Nephron progenitor cell (in vitro differentiated cells): ENCODE data around the gene NIF3L1.
A peak's percentile ranks its signal among the peaks of the same experiment; 100 is the strongest.

Experiments used
- DNase-seq: peaks from one replicate; pipeline ENCODE4 v3.0.0; 2021
- H3K27ac Mint-ChIP-seq: 2 replicates; pipeline ENCODE4 v1.8.0; 2021; ENCODE audit warnings: mild to moderate bottlenecking, moderate library complexity, mixed read lengths
- H3K27me3 Mint-ChIP-seq: 2 replicates; pipeline ENCODE4 v1.8.0; 2021; ENCODE audit warnings: mild to moderate bottlenecking, low read depth, mixed read lengths; ENCODE audit not compliant: poor library complexity
- H3K36me3 Mint-ChIP-seq: 2 replicates; pipeline ENCODE4 v1.8.0; 2021; ENCODE audit warnings: low read depth, mixed read lengths
- H3K4me1 Mint-ChIP-seq: 2 replicates; pipeline ENCODE4 v1.8.0; 2021; ENCODE audit warnings: mixed read lengths
- H3K4me3 Mint-ChIP-seq: 2 replicates; pipeline ENCODE4 v1.8.0; 2021; ENCODE audit warnings: mild to moderate bottlenecking, moderate library complexity, mixed read lengths
- H3K9me3 Mint-ChIP-seq: 2 replicates; pipeline ENCODE4 v1.8.0; 2021; ENCODE audit warnings: mild to moderate bottlenecking, moderate library complexity, mixed read lengths
- CTCF ChIP-seq: fragments of 200-600 bp; sonication (generic); IDR thresholded peaks from 2 replicates; pipeline ENCODE4 v1.5.0; 2021; ENCODE audit warnings: antibody characterized with exemption

The NIF3L1 gene

GRCh38 chr2:200943527-200944105 is 54.4 kb downstream of the NIF3L1 start:
- Mint-ChIP-seq H3K9me3 (no peaks in the 10 kb centered on the region), H3K27me3 (peaks cover 3% of the 10 kb centered on the region), H3K27ac (no peak overlapping the region), H3K4me1 (no peaks in the 10 kb centered on the region), H3K4me3 (no peak overlapping the region), H3K36me3 (peaks cover 65% of the 10 kb centered on the region)
- TF ChIP-seq CTCF, result no peak
- DNase-seq, result no peak

GRCh38 chr2:200944467-200945394 is 55.6 kb downstream of the NIF3L1 start:
- no peak overlapping the region for H3K4me3 Mint-ChIP-seq
- no peaks in the 10 kb centered on the region for H3K4me1 Mint-ChIP-seq
- H3K9me3 Mint-ChIP-seq, result no peaks in the 10 kb centered on the region
- no peak for TF ChIP-seq CTCF
- H3K27ac Mint-ChIP-seq, result peak overlapping the region; percentile 85
- peaks cover 66% of the 10 kb centered on the region for H3K36me3 Mint-ChIP-seq
- H3K27me3 Mint-ChIP-seq, result peaks cover 3% of the 10 kb centered on the region
- DNase-seq, result no peak

DNA sequence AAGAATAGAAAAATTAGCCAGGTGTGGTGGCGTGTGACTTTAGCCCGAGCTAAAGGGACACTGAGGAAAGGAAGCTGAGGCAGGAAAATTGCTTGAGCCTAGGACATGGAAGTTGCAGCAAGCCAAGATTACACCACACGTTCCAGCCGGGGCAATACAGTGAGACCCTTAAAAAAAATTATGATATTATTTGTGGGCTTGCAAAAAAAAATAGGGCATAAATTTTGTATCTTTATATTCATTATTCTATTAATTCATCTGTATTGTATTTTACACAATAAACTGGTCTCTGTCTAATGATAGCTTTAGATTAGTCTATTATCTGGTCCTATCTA is 56.2 kb downstream of the NIF3L1 start:
- Mint-ChIP-seq H3K4me1 (no peaks in the 10 kb centered on the region), H3K27me3 (peaks cover 3% of the 10 kb centered on the region), H3K27ac (no peak overlapping the region), H3K36me3 (peaks cover 72% of the 10 kb centered on the region), H3K4me3 (no peak overlapping the region), H3K9me3 (no peaks in the 10 kb centered on the region)
- no peak for DNase-seq
- TF ChIP-seq CTCF, result no peak

DNA sequence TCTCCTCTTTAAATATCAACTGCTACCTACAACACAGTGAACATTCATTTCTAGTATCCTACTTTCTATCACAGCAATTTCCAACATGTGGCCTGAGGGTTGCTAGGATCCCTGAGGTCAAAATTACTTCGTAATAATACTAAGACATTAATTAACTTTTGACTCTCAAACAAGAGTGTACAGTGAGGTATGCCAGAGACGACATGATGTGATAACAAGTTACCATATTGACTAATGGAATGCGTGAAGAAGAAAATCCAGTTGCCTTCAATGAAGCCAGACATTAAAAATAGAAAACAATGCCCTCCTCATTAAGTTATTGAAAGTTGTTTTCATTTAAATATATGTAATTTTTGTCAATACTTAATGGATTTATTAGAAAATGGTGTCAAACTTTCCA is 61.2 kb downstream of the NIF3L1 start:
- Mint-ChIP-seq H3K27me3 (peaks cover 3% of the 10 kb centered on the region), H3K4me1 (no peaks in the 10 kb centered on the region), H3K36me3 (peaks cover 47% of the 10 kb centered on the region), H3K4me3 (no peak overlapping the region), H3K27ac (no peak overlapping the region), H3K9me3 (no peaks in the 10 kb centered on the region)
- no peak for TF ChIP-seq CTCF
- DNase-seq, result no peak
